Measurements from ENCODE around the gene ADAMTS19. TPM values are rescaled to one million over a fixed set of nuclear protein-coding genes. Genes with fewer than 3 reads are reported as not detected.

ADAMTS19 gene
- total RNA-seq, 1 donor from 2014 or later, result 14.8 TPM

DNA sequence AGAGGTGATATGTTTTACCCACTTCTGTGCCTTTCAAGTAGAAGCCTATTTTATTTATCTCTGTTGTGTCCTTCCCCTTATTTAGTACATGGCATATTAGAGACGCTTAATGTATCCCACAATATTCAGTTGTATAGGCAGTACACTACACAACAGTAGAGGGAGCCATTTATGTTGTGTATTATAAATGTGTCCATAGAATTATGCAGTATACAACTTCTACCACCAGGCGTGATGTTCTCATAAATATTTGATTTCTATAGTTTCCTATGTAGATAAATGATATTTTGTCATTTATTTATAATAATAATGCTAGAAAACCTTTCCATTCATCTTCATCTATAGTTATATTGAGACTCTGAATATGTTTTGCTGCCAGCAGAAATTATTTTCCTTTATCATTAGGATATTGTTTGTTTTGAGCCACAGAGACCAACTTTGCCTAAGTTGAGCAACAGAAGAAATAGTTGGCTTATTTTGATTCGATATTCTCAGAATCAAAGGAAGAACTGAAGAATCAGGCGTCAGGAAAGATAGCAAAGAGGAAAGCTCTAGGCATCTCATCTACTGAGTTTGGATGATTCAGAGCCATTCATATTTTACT, 81.7 kb downstream of the ADAMTS19 start:
- Mint-ChIP-seq H3K27me3 (ENCODE audit: low read depth) (no peaks in the 10 kb centered on the region), H3K36me3 (peaks cover 9% of the 10 kb centered on the region), H3K4me1 (peaks cover 3% of the 10 kb centered on the region), H3K27ac (no peak overlapping the region), H3K9me3 (peaks cover 9% of the 10 kb centered on the region), H3K4me3 (no peak overlapping the region)
- TF ChIP-seq, protein P1, sequence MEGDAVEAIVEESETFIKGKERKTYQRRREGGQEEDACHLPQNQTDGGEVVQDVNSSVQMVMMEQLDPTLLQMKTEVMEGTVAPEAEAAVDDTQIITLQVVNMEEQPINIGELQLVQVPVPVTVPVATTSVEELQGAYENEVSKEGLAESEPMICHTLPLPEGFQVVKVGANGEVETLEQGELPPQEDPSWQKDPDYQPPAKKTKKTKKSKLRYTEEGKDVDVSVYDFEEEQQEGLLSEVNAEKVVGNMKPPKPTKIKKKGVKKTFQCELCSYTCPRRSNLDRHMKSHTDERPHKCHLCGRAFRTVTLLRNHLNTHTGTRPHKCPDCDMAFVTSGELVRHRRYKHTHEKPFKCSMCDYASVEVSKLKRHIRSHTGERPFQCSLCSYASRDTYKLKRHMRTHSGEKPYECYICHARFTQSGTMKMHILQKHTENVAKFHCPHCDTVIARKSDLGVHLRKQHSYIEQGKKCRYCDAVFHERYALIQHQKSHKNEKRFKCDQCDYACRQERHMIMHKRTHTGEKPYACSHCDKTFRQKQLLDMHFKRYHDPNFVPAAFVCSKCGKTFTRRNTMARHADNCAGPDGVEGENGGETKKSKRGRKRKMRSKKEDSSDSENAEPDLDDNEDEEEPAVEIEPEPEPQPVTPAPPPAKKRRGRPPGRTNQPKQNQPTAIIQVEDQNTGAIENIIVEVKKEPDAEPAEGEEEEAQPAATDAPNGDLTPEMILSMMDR (IDR thresholded peaks at IDR 0.05; ENCODE audit: unreplicated experiment), result peak; percentile 37
- DNase-seq (ENCODE audit: low spot score in 2 of 2, unreplicated experiment in 2 of 2), result no peak

DNA sequence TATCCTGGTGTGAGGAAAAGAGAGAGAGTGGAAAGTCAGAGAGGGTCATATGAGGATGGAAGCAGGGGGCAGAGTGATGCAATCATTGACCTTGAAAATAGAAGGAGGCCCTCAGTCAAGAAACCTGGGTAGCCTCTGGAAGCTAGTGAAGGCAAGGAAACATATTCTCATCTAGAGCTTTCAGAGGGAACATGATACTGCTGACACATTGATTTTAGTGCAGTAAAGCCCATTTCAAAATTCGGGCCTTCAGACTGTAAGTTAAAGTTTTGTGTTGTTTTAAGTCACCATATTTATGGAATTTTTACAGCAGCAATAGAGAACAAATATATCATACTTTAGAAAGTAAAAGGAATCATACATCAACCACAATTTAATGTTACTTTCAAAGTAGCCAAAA, 87.0 kb downstream of the ADAMTS19 start:
- no peak for DNase-seq (ENCODE audit: low spot score in 2 of 2, unreplicated experiment in 2 of 2)
- H3K4me1 Mint-ChIP-seq, result no peaks in the 10 kb centered on the region
- H3K4me3 Mint-ChIP-seq, result no peak overlapping the region
- H3K9me3 Mint-ChIP-seq, result peaks cover 19% of the 10 kb centered on the region
- H3K36me3 Mint-ChIP-seq, result peaks cover 17% of the 10 kb centered on the region
- no peaks in the 10 kb centered on the region for H3K27me3 Mint-ChIP-seq (ENCODE audit: low read depth)
- TF ChIP-seq, protein P1 (IDR thresholded peaks at IDR 0.05; ENCODE audit: unreplicated experiment), result no peak
- H3K27ac Mint-ChIP-seq, result no peak overlapping the region

DNA sequence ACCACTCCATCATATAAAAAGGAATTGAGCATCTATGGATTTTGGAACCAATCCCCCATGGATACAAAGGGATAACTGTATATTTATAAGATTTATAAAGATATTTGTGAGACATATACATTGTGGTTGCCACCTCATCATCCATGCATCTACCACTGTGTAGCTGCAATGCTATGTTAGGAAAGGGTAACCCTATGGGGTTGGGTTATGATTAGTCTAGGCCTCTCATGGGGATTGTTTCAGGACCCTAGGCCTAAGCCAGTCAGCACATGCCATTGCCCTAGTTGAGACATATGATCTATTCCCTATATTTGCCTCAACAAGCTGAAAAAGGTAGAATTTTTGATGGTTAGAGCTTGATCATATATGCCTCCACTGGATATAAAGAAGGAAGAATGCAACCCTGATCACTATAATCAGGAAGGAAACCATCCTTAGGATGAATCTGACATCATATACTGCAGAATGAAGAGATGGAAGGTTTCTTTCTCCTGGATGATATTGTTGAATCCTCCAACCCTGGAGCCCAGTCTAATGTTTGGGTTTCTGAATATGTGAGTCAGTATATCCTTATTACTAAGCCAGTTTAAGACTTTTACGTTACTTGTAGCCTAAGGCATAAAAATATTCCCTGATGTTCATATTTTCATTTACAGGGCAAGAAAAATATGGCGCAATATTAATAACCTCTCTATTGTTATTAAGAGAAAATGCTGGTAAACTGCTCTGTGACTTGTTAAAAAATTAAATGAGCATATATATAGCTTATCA, 94.2 kb downstream of the ADAMTS19 start:
- Mint-ChIP-seq H3K36me3 (no peaks in the 10 kb centered on the region), H3K9me3 (no peaks in the 10 kb centered on the region), H3K4me1 (no peaks in the 10 kb centered on the region), H3K4me3 (no peak overlapping the region), H3K27me3 (ENCODE audit: low read depth) (no peaks in the 10 kb centered on the region), H3K27ac (no peak overlapping the region)
- TF ChIP-seq, protein P1 (IDR thresholded peaks at IDR 0.05; ENCODE audit: unreplicated experiment), result no peak
- no peak for DNase-seq (ENCODE audit: low spot score in 2 of 2, unreplicated experiment in 2 of 2)

DNA sequence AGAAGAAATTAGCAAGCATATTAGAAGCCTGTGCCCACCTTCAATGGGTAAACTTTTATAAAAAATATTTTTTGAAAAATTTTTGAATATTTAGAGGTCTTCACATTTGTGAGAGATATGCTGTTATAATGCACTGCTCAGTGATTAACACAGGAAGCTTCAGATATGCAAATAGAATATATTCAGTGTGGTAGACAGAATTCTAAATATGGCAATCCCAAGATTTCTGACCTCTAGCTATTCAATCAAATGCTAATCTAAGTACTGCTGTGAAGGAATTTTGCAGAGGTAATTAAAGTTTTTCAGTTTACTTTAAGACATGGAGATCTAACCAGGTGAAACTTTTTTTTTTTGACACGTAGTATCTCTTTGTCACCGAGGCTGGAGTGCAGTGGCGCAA, 103.5 kb downstream of the ADAMTS19 start:
- Mint-ChIP-seq H3K27ac (no peak overlapping the region), H3K36me3 (no peaks in the 10 kb centered on the region), H3K4me3 (no peak overlapping the region), H3K27me3 (ENCODE audit: low read depth) (no peaks in the 10 kb centered on the region), H3K4me1 (no peaks in the 10 kb centered on the region), H3K9me3 (no peaks in the 10 kb centered on the region)
- no peak for DNase-seq (ENCODE audit: low spot score in 2 of 2, unreplicated experiment in 2 of 2)
- TF ChIP-seq, protein P1 (IDR thresholded peaks at IDR 0.05; ENCODE audit: unreplicated experiment), result no peak

DNA sequence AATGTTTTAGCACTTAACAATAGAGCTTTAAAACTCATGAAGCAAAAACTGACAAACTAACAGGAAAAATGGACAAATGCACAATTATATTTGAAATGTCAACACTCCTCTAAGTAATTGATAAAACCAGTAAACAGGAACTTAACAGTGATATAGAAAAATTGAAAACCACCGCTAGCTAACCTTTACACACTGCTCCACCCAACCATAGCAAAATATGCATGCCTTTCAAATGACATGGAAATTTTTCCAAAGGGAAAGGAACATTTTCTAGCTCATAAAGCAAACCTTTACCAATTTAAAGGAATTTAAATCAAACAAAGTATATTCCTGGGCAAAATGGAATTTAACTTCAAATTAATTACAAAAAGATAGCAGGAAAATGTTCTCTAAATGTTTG, 109.2 kb downstream of the ADAMTS19 start:
- no peak for DNase-seq (ENCODE audit: low spot score in 2 of 2, unreplicated experiment in 2 of 2)
- no peaks in the 10 kb centered on the region for H3K4me1 Mint-ChIP-seq
- H3K4me3 Mint-ChIP-seq, result no peak overlapping the region
- TF ChIP-seq, protein P1 (IDR thresholded peaks at IDR 0.05; ENCODE audit: unreplicated experiment), result no peak
- H3K9me3 Mint-ChIP-seq, result peaks cover 5% of the 10 kb centered on the region
- H3K27me3 Mint-ChIP-seq (ENCODE audit: low read depth), result no peaks in the 10 kb centered on the region
- peaks cover 4% of the 10 kb centered on the region for H3K36me3 Mint-ChIP-seq
- no peak overlapping the region for H3K27ac Mint-ChIP-seq
